Progenitor cell of endocrine pancreas (in vitro differentiated cells): Measurements from ENCODE around the gene TEX22. TPM values are rescaled to one million over a fixed set of nuclear protein-coding genes. Genes with fewer than 3 reads are reported as not detected.

Source experiments
- DNase-seq: peaks from one replicate; pipeline ENCODE4 v3.0.0; 2021; ENCODE audit warnings: low spot score; ENCODE audit not compliant: unreplicated experiment
- H3K27ac Mint-ChIP-seq: 2 replicates; pipeline ENCODE4 v1.8.0; 2021; ENCODE audit warnings: mild to moderate bottlenecking, moderate library complexity, mixed read lengths
- H3K27me3 Mint-ChIP-seq: 2 replicates; pipeline ENCODE4 v1.8.0; 2021; ENCODE audit warnings: mixed read lengths
- H3K36me3 Mint-ChIP-seq: 2 replicates; pipeline ENCODE4 v1.8.0; 2022; ENCODE audit warnings: mixed read lengths; ENCODE audit not compliant: insufficient read depth
- H3K4me1 Mint-ChIP-seq: 2 replicates; pipeline ENCODE4 v1.8.0; 2021; ENCODE audit warnings: low read depth, mixed read lengths
- H3K4me3 Mint-ChIP-seq: 2 replicates; pipeline ENCODE4 v1.8.0; 2021; ENCODE audit warnings: low read depth, mild to moderate bottlenecking, moderate library complexity, mixed read lengths
- H3K9me3 Mint-ChIP-seq: 2 replicates; pipeline ENCODE4 v1.8.0; 2021; ENCODE audit warnings: low read depth, mixed read lengths
- CTCF ChIP-seq: fragments of 200-600 bp; sonication (generic); IDR thresholded peaks from one replicate; pipeline ENCODE4 v1.5.0; 2021; ENCODE audit warnings: antibody characterized with exemption, mild to moderate bottlenecking; ENCODE audit not compliant: unreplicated experiment
- total RNA-seq: library from RNA; stranded (reverse); gene quantifications from 2 replicates; pipeline ENCODE4 v1.2.1, GENCODE V29; 2021

Gene TEX22
- total RNA-seq, 1 donor from 2014 or later, result 2.4 TPM

- Mint-ChIP-seq H3K4me3 (no peak overlapping the region), H3K27me3 (no peaks in the 10 kb centered on the region), H3K9me3 (no peaks in the 10 kb centered on the region), H3K27ac (no peak overlapping the region), H3K4me1 (no peaks in the 10 kb centered on the region), H3K36me3 (peaks cover 16% of the 10 kb centered on the region)
- no peak for TF ChIP-seq CTCF
- no peak for DNase-seq
Measured at GRCh38 chr14:105368032-105368417, 30.3 kb upstream of the TEX22 start.

GRCh38 chr14:105368426-105368825 lies 29.9 kb upstream of the TEX22 start:
- no peak overlapping the region for H3K4me3 Mint-ChIP-seq
- no peaks in the 10 kb centered on the region for H3K4me1 Mint-ChIP-seq
- H3K36me3 Mint-ChIP-seq, result peaks cover 18% of the 10 kb centered on the region
- no peak for DNase-seq
- no peak overlapping the region for H3K27ac Mint-ChIP-seq
- TF ChIP-seq CTCF, result no peak
- no peaks in the 10 kb centered on the region for H3K27me3 Mint-ChIP-seq
- H3K9me3 Mint-ChIP-seq, result no peaks in the 10 kb centered on the region

- Mint-ChIP-seq H3K36me3 (peaks cover 16% of the 10 kb centered on the region), H3K9me3 (no peaks in the 10 kb centered on the region), H3K27ac (no peak overlapping the region), H3K27me3 (no peaks in the 10 kb centered on the region), H3K4me1 (no peaks in the 10 kb centered on the region), H3K4me3 (no peak overlapping the region)
- DNase-seq, result no peak
- no peak for TF ChIP-seq CTCF
Measured at GRCh38 chr14:105368910-105369652, 29.3 kb upstream of the TEX22 start.

GRCh38 chr14:105369653-105370040 lies 28.7 kb upstream of the TEX22 start:
- H3K4me3 Mint-ChIP-seq, result no peak overlapping the region
- peaks cover 17% of the 10 kb centered on the region for H3K36me3 Mint-ChIP-seq
- H3K4me1 Mint-ChIP-seq, result no peaks in the 10 kb centered on the region
- no peaks in the 10 kb centered on the region for H3K9me3 Mint-ChIP-seq
- H3K27ac Mint-ChIP-seq, result no peak overlapping the region
- TF ChIP-seq CTCF, result no peak
- H3K27me3 Mint-ChIP-seq, result no peaks in the 10 kb centered on the region
- DNase-seq, result no peak

- Mint-ChIP-seq H3K36me3 (peaks cover 16% of the 10 kb centered on the region), H3K27me3 (no peaks in the 10 kb centered on the region), H3K9me3 (no peaks in the 10 kb centered on the region), H3K4me3 (no peak overlapping the region), H3K27ac (no peak overlapping the region), H3K4me1 (peaks cover 4% of the 10 kb centered on the region)
- DNase-seq, result no peak
- no peak for TF ChIP-seq CTCF
Measured at GRCh38 chr14:105374389-105374788, 23.9 kb upstream of the TEX22 start.
